B cell (primary cell): ENCODE data around the gene CPEB3.

Source experiments
- EZH2 ChIP-seq: IDR thresholded peaks from 2 replicates; pipeline ENCODE4 v1.6.1; 2012; ENCODE audit warnings: borderline replicate concordance, low read depth, mild to moderate bottlenecking, moderate library complexity, low read length; ENCODE audit not compliant: insufficient read depth, poor library complexity, severe bottlenecking
- TF ChIP-seq, protein P1 (sequence below): fragments of 200-600 bp; IDR thresholded peaks from one replicate; pipeline ENCODE4 v1.8.0; 2022; ENCODE audit warnings: antibody characterized with exemption, mild to moderate bottlenecking

DNA sequence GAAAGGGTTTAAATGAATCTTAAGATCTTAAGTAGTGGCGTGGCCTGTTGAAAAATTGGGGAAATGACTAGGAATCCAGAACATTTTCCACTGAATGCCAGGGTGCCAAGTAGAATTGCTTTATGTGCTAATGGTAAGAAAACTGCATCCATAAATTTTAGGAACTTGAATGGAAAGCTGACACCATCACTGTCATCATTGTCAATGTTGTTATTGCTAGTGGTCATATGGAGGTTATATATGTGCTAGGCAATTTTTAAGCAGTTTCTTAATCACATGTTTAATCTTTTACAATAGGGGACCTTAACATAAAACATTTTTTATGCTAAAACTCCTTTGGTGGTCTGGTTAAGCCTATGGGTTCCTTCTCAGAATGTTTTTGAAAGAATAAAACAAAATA is 13.2 kb upstream of the CPEB3 start:
- TF ChIP-seq, protein P1, sequence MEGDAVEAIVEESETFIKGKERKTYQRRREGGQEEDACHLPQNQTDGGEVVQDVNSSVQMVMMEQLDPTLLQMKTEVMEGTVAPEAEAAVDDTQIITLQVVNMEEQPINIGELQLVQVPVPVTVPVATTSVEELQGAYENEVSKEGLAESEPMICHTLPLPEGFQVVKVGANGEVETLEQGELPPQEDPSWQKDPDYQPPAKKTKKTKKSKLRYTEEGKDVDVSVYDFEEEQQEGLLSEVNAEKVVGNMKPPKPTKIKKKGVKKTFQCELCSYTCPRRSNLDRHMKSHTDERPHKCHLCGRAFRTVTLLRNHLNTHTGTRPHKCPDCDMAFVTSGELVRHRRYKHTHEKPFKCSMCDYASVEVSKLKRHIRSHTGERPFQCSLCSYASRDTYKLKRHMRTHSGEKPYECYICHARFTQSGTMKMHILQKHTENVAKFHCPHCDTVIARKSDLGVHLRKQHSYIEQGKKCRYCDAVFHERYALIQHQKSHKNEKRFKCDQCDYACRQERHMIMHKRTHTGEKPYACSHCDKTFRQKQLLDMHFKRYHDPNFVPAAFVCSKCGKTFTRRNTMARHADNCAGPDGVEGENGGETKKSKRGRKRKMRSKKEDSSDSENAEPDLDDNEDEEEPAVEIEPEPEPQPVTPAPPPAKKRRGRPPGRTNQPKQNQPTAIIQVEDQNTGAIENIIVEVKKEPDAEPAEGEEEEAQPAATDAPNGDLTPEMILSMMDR, result no peak
- no peak for TF ChIP-seq EZH2
